Effector memory CD8-positive, alpha-beta T cell (primary cell): ENCODE measurements around the gene CCDC54.
"Not testable (repeated sequence)": the region's sequence is repeated elsewhere in the genome, so short reads cannot be mapped to it uniquely, and the experiment has no call there.

Experiments
- ATAC-seq: fragments of 150-1000 bp; cut with Tn5 transposase; replicated peaks from 2 replicates; pipeline ENCODE4 v1.10.0; 2021; ENCODE audit warnings: mild to moderate bottlenecking, moderate library complexity
- DNase-seq, 3 experiments: peaks; one replicate each; pipeline ENCODE4 v3.0.0; 2021
- H3K27ac Mint-ChIP-seq, 2 donors: one replicate each; pipeline ENCODE4 v1.8.0; 2022; ENCODE audit warnings: mild to moderate bottlenecking in 2 of 2, mixed read lengths in 2 of 2, moderate library complexity in 2 of 2
- H3K27me3 Mint-ChIP-seq, 2 donors: one replicate each; pipeline ENCODE4 v1.8.0; 2022; ENCODE audit warnings: mixed read lengths in 2 of 2
- H3K36me3 Mint-ChIP-seq: one replicate; pipeline ENCODE4 v1.8.0; 2022; ENCODE audit warnings: mild to moderate bottlenecking, moderate library complexity, mixed read lengths; ENCODE audit not compliant: insufficient read depth
- H3K4me1 Mint-ChIP-seq, 2 donors: one replicate each; pipeline ENCODE4 v1.8.0; 2022; ENCODE audit warnings: low read depth in 2 of 2, mixed read lengths in 2 of 2
- H3K4me3 Mint-ChIP-seq, 2 donors: one replicate each; pipeline ENCODE4 v1.8.0; 2022; ENCODE audit warnings: mild to moderate bottlenecking in 2 of 2, mixed read lengths in 2 of 2, moderate library complexity in 2 of 2
- H3K9me3 Mint-ChIP-seq, 2 donors: one replicate each; pipeline ENCODE4 v1.8.0; 2022; ENCODE audit warnings: mixed read lengths in 2 of 2
- total RNA-seq, 9 experiments: gene quantifications; one replicate each; lab custom pipeline; 2026; lab: John Stamatoyannopoulos, UW

CCDC54 gene
- total RNA-seq = 0 reads per million in 9 experiments

GRCh38 chr3:107377151-107377550 is at the start of gene CCDC54:
TSS of gene CCDC54 (plus strand) at chr3:107377439. CDS start at chr3:107377588, 149 bp downstream.
- no peak for DNase-seq
- H3K4me1 Mint-ChIP-seq = no peaks in the 10 kb centered on the region
- no peak within 1 kb of the TSS for H3K27ac Mint-ChIP-seq
- ATAC-seq = no peak
- H3K27me3 Mint-ChIP-seq = peaks cover 41 to 42% of the 10 kb centered on the region in 2 donors
- no peaks in the 10 kb centered on the region for H3K9me3 Mint-ChIP-seq
- no peaks in the 10 kb centered on the region for H3K36me3 Mint-ChIP-seq
- no peak within 1 kb of the TSS for H3K4me3 Mint-ChIP-seq

GRCh38 chr3:107328069-107328468 is 49.2 kb upstream of the CCDC54 start:
- Mint-ChIP-seq H3K4me3 (no peak overlapping the region), H3K27me3 (peaks cover 18 to 24% of the 10 kb centered on the region in 2 donors), H3K4me1 (no peaks in the 10 kb centered on the region), H3K36me3 (no peaks in the 10 kb centered on the region), H3K27ac (no peak overlapping the region), H3K9me3 (no peaks in the 10 kb centered on the region)
- no peak for ATAC-seq
- DNase-seq = no peak

DNA sequence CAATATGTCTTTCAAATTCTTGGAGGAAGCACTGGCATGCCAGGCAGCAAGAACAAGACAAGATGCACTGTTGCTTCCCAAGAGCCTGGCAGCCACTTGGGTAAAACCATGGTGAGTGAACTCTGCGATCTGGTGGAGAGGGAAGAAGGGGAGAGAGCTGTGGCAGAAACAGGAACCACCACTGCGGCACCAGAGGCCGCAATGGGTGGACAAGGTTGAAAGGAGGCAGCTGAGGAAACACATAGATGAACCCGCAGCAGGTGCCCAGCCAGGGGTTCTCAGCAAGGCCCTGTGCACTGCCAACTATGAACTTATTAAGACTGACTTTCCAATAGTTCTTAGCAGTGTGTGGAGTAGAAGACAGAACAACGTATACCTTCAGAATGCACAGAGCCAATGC is 48.2 kb upstream of the CCDC54 start:
- Mint-ChIP-seq H3K36me3 (no peaks in the 10 kb centered on the region), H3K4me1 (no peaks in the 10 kb centered on the region), H3K27me3 (peaks cover 18 to 24% of the 10 kb centered on the region in 2 donors), H3K4me3 (no peak overlapping the region), H3K27ac (no peak overlapping the region), H3K9me3 (no peaks in the 10 kb centered on the region)
- ATAC-seq = no peak
- no peak for DNase-seq

GRCh38 chr3:107339690-107340089 is 37.5 kb upstream of the CCDC54 start:
- H3K36me3 Mint-ChIP-seq, H3K27ac Mint-ChIP-seq, DNase-seq, H3K4me3 Mint-ChIP-seq, H3K4me1 Mint-ChIP-seq, H3K9me3 Mint-ChIP-seq, ATAC-seq: not testable (repeated sequence)
- H3K27me3 Mint-ChIP-seq = peaks cover 10 to 11% of the 10 kb centered on the region in 2 donors

DNA sequence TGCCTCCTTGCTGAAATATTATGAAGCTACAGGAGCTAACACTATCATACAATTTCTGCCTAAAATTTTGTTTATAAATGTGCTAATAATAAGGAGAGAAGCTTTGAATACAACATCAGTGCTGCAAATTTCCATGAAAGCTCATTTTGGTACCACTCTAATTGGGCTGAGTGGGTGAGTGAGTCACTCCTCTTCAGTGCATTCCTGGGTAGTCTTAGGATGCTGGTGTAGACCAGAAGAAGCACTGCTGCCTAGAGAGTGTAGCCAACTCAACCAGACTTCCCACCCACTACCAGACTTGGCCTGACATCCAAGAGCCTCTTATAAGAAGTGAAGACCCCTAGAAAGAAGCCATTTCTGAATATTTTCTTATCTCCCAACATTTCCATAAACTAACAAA is 32.5 kb upstream of the CCDC54 start:
- Mint-ChIP-seq H3K36me3 (no peaks in the 10 kb centered on the region), H3K27ac (no peak overlapping the region), H3K9me3 (no peaks in the 10 kb centered on the region), H3K4me1 (no peaks in the 10 kb centered on the region), H3K4me3 (no peak overlapping the region), H3K27me3 (no peaks in the 10 kb centered on the region)
- DNase-seq (no peak), ATAC-seq (no peak)

GRCh38 chr3:107345822-107346405 is 31.3 kb upstream of the CCDC54 start:
- Mint-ChIP-seq H3K27me3 (no peaks in the 10 kb centered on the region), H3K4me1 (no peaks in the 10 kb centered on the region)
- no peak for ATAC-seq

DNA sequence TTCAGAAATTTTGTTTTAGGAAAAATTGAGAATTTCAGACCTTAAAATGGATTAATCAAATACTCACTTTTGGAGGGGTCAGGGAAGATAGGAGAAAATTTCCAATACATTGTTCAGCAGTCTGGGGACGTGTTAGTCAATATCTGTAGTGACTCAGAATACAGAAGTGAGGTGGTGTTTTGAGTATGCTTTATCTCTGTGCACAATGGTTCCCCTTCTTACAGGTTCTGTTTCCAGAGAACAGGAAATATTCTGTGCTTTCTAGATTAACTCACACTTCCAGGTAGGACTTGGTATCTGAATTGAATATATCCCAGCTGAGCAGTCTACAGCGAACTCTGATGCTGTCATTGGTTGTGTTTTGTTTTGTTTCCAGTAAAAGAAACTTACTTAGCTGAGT is 30.7 kb upstream of the CCDC54 start:
- no peak for ATAC-seq

More at GRCh38 chr3:107345822-107346405, 31.3 kb upstream of the CCDC54 start:
- Mint-ChIP-seq H3K4me3 (no peak overlapping the region), H3K36me3 (no peaks in the 10 kb centered on the region), H3K9me3 (no peaks in the 10 kb centered on the region), H3K27ac (no peak overlapping the region)
- no peak for DNase-seq

GRCh38 chr3:107347751-107348150 is 29.5 kb upstream of the CCDC54 start:
- no peak overlapping the region for H3K4me3 Mint-ChIP-seq
- H3K27me3 Mint-ChIP-seq = no peaks in the 10 kb centered on the region
- H3K4me1 Mint-ChIP-seq = no peaks in the 10 kb centered on the region
- no peaks in the 10 kb centered on the region for H3K36me3 Mint-ChIP-seq
- ATAC-seq (no peak), DNase-seq (no peak)
- no peaks in the 10 kb centered on the region for H3K9me3 Mint-ChIP-seq
- H3K27ac Mint-ChIP-seq = no peak overlapping the region

More for the DNA sequence above, 30.7 kb upstream of the CCDC54 start:
- Mint-ChIP-seq H3K4me3 (no peak overlapping the region), H3K27ac (no peak overlapping the region), H3K9me3 (no peaks in the 10 kb centered on the region), H3K4me1 (no peaks in the 10 kb centered on the region), H3K36me3 (no peaks in the 10 kb centered on the region), H3K27me3 (no peaks in the 10 kb centered on the region)
- no peak for DNase-seq

DNA sequence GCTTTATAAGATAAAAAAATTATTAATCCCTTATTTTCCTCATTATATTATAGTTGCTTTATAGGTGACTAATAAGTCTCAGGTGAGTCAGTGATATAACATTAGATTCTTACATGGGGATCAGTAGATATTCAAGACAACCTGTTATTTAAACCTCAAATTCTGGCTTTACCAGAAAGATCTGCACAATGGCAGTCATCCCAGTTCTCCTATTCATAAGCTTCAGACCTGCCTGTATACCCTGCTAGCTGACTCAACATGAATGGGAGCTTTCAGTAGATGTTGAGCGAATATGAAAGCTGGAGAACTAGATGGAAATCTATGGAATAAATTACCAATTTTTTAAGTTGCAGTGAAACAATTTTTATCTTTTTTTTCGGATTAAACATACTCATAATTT is 20.5 kb upstream of the CCDC54 start:
- Mint-ChIP-seq H3K9me3 (no peaks in the 10 kb centered on the region), H3K4me1 (no peaks in the 10 kb centered on the region), H3K27me3 (peaks cover 5 to 11% of the 10 kb centered on the region in 2 donors), H3K27ac (no peak overlapping the region), H3K36me3 (no peaks in the 10 kb centered on the region), H3K4me3 (no peak overlapping the region)
- DNase-seq (no peak), ATAC-seq (no peak)

- Mint-ChIP-seq H3K27me3 (peaks cover 5 to 10% of the 10 kb centered on the region in 2 donors), H3K9me3 (no peaks in the 10 kb centered on the region), H3K4me3 (no peak overlapping the region), H3K27ac (no peak overlapping the region), H3K4me1 (no peaks in the 10 kb centered on the region), H3K36me3 (no peaks in the 10 kb centered on the region)
- ATAC-seq = no peak
- DNase-seq = no peak
These were observed 15.6 kb upstream of the CCDC54 start for GRCh38 chr3:107361633-107362032.

DNA sequence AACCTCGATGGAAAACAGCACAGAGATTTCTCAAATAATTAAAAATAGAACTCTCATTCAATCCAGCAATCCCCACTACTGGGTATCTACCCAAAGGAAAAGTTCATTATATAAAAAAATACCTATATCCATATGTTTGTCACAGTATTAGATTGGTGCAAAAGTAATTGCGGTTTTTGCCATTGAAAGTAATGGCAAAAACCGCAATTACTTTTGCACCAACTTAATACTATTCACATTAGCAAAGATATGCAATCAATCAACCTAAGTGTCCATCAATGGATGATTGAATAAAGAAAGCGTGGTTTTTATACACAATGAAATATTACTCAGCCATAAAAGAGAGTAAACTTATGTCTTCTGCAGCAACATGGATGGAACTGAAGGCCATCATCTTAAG is 12.2 kb upstream of the CCDC54 start:
- Mint-ChIP-seq H3K36me3 (no peaks in the 10 kb centered on the region), H3K9me3 (no peaks in the 10 kb centered on the region), H3K27me3 (peaks cover 14 to 21% of the 10 kb centered on the region in 2 donors), H3K4me3 (no peak overlapping the region), H3K27ac (no peak overlapping the region), H3K4me1 (no peaks in the 10 kb centered on the region)
- DNase-seq = no peak
- ATAC-seq = no peak

- no peaks in the 10 kb centered on the region for H3K9me3 Mint-ChIP-seq
- no peak for ATAC-seq
- H3K4me3 Mint-ChIP-seq = no peak overlapping the region
- H3K36me3 Mint-ChIP-seq = no peaks in the 10 kb centered on the region
- H3K27ac Mint-ChIP-seq = no peak overlapping the region
- no peak for DNase-seq
- H3K27me3 Mint-ChIP-seq = peaks cover 8 to 19% of the 10 kb centered on the region in 2 donors
- H3K4me1 Mint-ChIP-seq = no peaks in the 10 kb centered on the region
These were observed 10.5 kb upstream of the CCDC54 start for GRCh38 chr3:107366766-107367165.

DNA sequence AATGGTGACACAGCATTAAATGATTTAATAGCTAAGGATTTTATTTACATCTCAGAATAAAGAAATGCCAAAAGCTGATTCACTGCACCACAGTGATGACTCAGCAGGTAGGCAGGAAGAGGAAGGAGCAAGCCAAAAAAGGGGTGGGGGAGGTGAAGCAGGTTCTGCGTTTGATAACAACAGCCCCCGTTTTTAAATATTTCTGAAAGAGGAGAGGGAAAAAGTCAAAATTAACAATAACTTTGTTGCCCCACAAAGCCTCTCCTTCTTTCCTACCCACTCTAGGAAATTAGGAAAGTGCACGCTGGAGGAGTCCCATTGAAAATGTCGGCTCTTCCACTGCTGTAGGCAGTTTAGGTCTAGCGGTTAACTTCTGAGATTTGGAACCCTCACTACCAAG is 9.9 kb upstream of the CCDC54 start:
- no peak overlapping the region for H3K4me3 Mint-ChIP-seq
- DNase-seq (no peak), ATAC-seq (no peak)
- H3K36me3 Mint-ChIP-seq = no peaks in the 10 kb centered on the region
- no peaks in the 10 kb centered on the region for H3K9me3 Mint-ChIP-seq
- H3K4me1 Mint-ChIP-seq = no peaks in the 10 kb centered on the region
- no peak overlapping the region for H3K27ac Mint-ChIP-seq
- H3K27me3 Mint-ChIP-seq = peaks cover 11 to 15% of the 10 kb centered on the region in 2 donors

GRCh38 chr3:107368654-107369398 is 8.4 kb upstream of the CCDC54 start:
- DNase-seq (no peak), ATAC-seq (no peak)
- H3K36me3 Mint-ChIP-seq = no peaks in the 10 kb centered on the region
- no peaks in the 10 kb centered on the region for H3K4me1 Mint-ChIP-seq
- H3K27ac Mint-ChIP-seq = no peak overlapping the region
- H3K27me3 Mint-ChIP-seq = peaks cover 14 to 27% of the 10 kb centered on the region in 2 donors
- no peak overlapping the region for H3K4me3 Mint-ChIP-seq
- H3K9me3 Mint-ChIP-seq = no peaks in the 10 kb centered on the region
